IMR-90 (cell line): Measurements from ENCODE around the gene ZNF232. TPM values are rescaled to one million over a fixed set of nuclear protein-coding genes. Genes with fewer than 3 reads are reported as not detected.

Experiments used
- ATAC-seq: fragments of 200-7000 bp; cut with Tn5 transposase; 2 replicates; pipeline ENCODE4 v1.9.1; 2020; ENCODE audit warnings: low read depth, mild to moderate bottlenecking, moderate library complexity
- BruUV-seq: library from RNA; stranded (reverse); fragments of 400-500 nt; replicated peaks from 2 replicates; lab custom pipeline; 2021; lab: Mats Ljungman, UMichigan
- CTCF ChIA-PET: fragments of 300-600 bp; formaldehyde crosslinking; extraction: SDS; loops from one replicate; lab custom pipeline; 2021; ENCODE audit warnings: antibody characterized with exemption; lab: Yijun Ruan, JAX
- POLR2A ChIA-PET: fragments of 300-600 bp; sonication (Branson Sonifier 250); formaldehyde crosslinking; loops from one replicate; lab custom pipeline; 2022; ENCODE audit warnings: antibody characterized with exemption; ENCODE audit not compliant: unreplicated experiment; lab: Charles Lee
- DNase-seq: peaks from one replicate; pipeline ENCODE4 v3.0.0; 2013
- H2AFZ ChIP-seq: replicated peaks from 2 replicates; pipeline ENCODE3; 2013; ENCODE audit warnings: low read length, mild to moderate bottlenecking; ENCODE audit not compliant: poor library complexity
- H2AK5ac ChIP-seq: 2 replicates; pipeline ENCODE4 v1.6.1; 2013; ENCODE audit warnings: low read depth, low read length, inconsistent platforms
- H2AK9ac ChIP-seq: replicated peaks from 2 replicates; pipeline ENCODE3; 2013; ENCODE audit warnings: mild to moderate bottlenecking, low read depth, low read length, moderate library complexity; ENCODE audit not compliant: poor library complexity
- H2BK120ac ChIP-seq: 2 replicates; pipeline ENCODE4 v1.6.1; 2013; ENCODE audit warnings: low read depth, low read length, inconsistent platforms
- H2BK15ac ChIP-seq: 3 replicates; pipeline ENCODE4 v1.6.1; 2013; ENCODE audit warnings: low read depth, low read length, inconsistent platforms
- H2BK20ac ChIP-seq: 2 replicates; pipeline ENCODE4 v1.6.1; 2013; ENCODE audit warnings: low read depth, mild to moderate bottlenecking, inconsistent platforms, low read length, moderate library complexity
- H2BK5ac ChIP-seq: 2 replicates; pipeline ENCODE4 v1.6.1; 2013; ENCODE audit warnings: mild to moderate bottlenecking, low read depth, low read length, inconsistent platforms; ENCODE audit not compliant: poor library complexity, severe bottlenecking
- H3K14ac ChIP-seq: replicated peaks from 2 replicates; pipeline ENCODE4 v1.6.1; 2013; ENCODE audit warnings: low read depth, low read length, inconsistent platforms
- H3K18ac ChIP-seq: 2 replicates; pipeline ENCODE4 v1.6.1; 2013; ENCODE audit warnings: low read depth, low read length, control low read depth
- H3K23ac ChIP-seq: 2 replicates; pipeline ENCODE4 v1.6.1; 2013; ENCODE audit warnings: low read depth, low read length, inconsistent platforms
- H3K27ac ChIP-seq: 2 replicates; pipeline ENCODE4 v1.5.1; 2013; ENCODE audit warnings: mild to moderate bottlenecking, control low read depth, low read length; ENCODE audit not compliant: insufficient read depth
- H3K27me3 ChIP-seq: 2 replicates; pipeline ENCODE4 v1.6.1; 2013; ENCODE audit warnings: low read length; ENCODE audit not compliant: control insufficient read depth, insufficient read depth
- H3K36me3 ChIP-seq: 2 replicates; pipeline ENCODE4 v1.6.1; 2013; ENCODE audit warnings: low read length, mixed read lengths; ENCODE audit not compliant: control insufficient read depth, insufficient read depth
- H3K4ac ChIP-seq: 2 replicates; pipeline ENCODE4 v1.6.1; 2013; ENCODE audit warnings: low read depth, low read length, inconsistent platforms
- H3K4me1 ChIP-seq: 2 replicates; pipeline ENCODE4 v1.6.1; 2013; ENCODE audit warnings: low read length, mixed read lengths; ENCODE audit not compliant: control insufficient read depth, insufficient read depth
- H3K4me2 ChIP-seq: 2 replicates; pipeline ENCODE4 v1.6.1; 2013; ENCODE audit warnings: low read depth, mild to moderate bottlenecking, control low read depth, low read length, moderate library complexity
- H3K4me3 ChIP-seq: 2 replicates; pipeline ENCODE4 v1.5.1; 2013; ENCODE audit warnings: low read depth, mild to moderate bottlenecking, control low read depth, low read length, moderate library complexity; ENCODE audit not compliant: insufficient read depth
- H3K56ac ChIP-seq: 2 replicates; pipeline ENCODE4 v1.6.1; 2013; ENCODE audit warnings: low read length, inconsistent platforms; ENCODE audit not compliant: insufficient read depth; ENCODE audit errors: extremely low read depth
- H3K79me1 ChIP-seq, 2 experiments: 2 replicates each; pipeline ENCODE4 v1.6.1; 2013; ENCODE audit warnings: low read length in 2 of 2, inconsistent platforms in 1 of 2, low read depth in 1 of 2
- H3K9ac ChIP-seq: 2 replicates; pipeline ENCODE4 v1.6.1; 2013; ENCODE audit warnings: low read depth, low read length, control low read depth
- H3K9me1 ChIP-seq: 2 replicates; pipeline ENCODE4 v1.6.1; 2013; ENCODE audit warnings: low read length, inconsistent platforms; ENCODE audit not compliant: insufficient read depth
- H3K9me3 ChIP-seq: 2 replicates; pipeline ENCODE4 v1.6.1; 2013; ENCODE audit warnings: low read length; ENCODE audit not compliant: control insufficient read depth, insufficient read depth
- H4K20me1 ChIP-seq: 2 replicates; pipeline ENCODE4 v1.6.1; 2013; ENCODE audit warnings: low read length, inconsistent platforms; ENCODE audit not compliant: insufficient read depth
- H4K5ac ChIP-seq: 2 replicates; pipeline ENCODE4 v1.6.1; 2013; ENCODE audit warnings: mild to moderate bottlenecking, low read depth, low read length, control low read depth
- H4K8ac ChIP-seq, 2 experiments: 2 replicates each; pipeline ENCODE4 v1.6.1; 2013; ENCODE audit warnings: low read depth in 2 of 2, low read length in 2 of 2, control low read depth in 1 of 2, inconsistent platforms in 1 of 2
- H4K91ac ChIP-seq: 2 replicates; pipeline ENCODE4 v1.6.1; 2013; ENCODE audit warnings: low read depth, low read length, inconsistent platforms; ENCODE audit not compliant: insufficient read depth
- BHLHE40 ChIP-seq: fragments of 150-350 bp; IDR thresholded peaks from 2 replicates; pipeline ENCODE4 v1.6.1; 2016; ENCODE audit warnings: mild to moderate bottlenecking, low read depth, low read length
- CEBPB ChIP-seq: IDR thresholded peaks from 2 replicates; pipeline ENCODE4 v1.6.1; 2012; ENCODE audit warnings: low read depth, low read length, improper control_type of control experiment
- CHD1 ChIP-seq: IDR thresholded peaks from 2 replicates; pipeline ENCODE4 v1.6.1; 2012; ENCODE audit warnings: low read depth, low read length, improper control_type of control experiment
- FOS ChIP-seq: fragments of 150-350 bp; IDR thresholded peaks from 2 replicates; pipeline ENCODE4 v1.6.1; 2016; ENCODE audit warnings: low read depth, low read length
- MAZ ChIP-seq: IDR thresholded peaks from 2 replicates; pipeline ENCODE4 v1.6.1; 2012; ENCODE audit warnings: low read depth, mild to moderate bottlenecking, low read length, improper control_type of control experiment, moderate library complexity, borderline replicate concordance
- NFE2L2 ChIP-seq: fragments of 150-350 bp; IDR thresholded peaks from 2 replicates; pipeline ENCODE4 v1.6.1; 2016; ENCODE audit warnings: low read depth, mild to moderate bottlenecking, low read length
- POLR2A ChIP-seq: IDR thresholded peaks from 2 replicates; pipeline ENCODE4 v1.6.1; 2012; ENCODE audit warnings: mild to moderate bottlenecking, low read depth, low read length
- RAD21 ChIP-seq: IDR thresholded peaks from 2 replicates; pipeline ENCODE4 v1.6.1; 2012; ENCODE audit warnings: low read length, improper control_type of control experiment
- RCOR1 ChIP-seq: IDR thresholded peaks from 2 replicates; pipeline ENCODE4 v1.6.1; 2012; ENCODE audit warnings: mild to moderate bottlenecking, low read length, improper control_type of control experiment; ENCODE audit not compliant: insufficient replicate concordance
- SMC3 ChIP-seq: fragments of 150-350 bp; IDR thresholded peaks from 2 replicates; pipeline ENCODE4 v1.6.1; 2016; ENCODE audit warnings: low read depth, mild to moderate bottlenecking, antibody characterized with exemption, low read length, moderate library complexity
- WGBS, 2 experiments: methylation state at CpG; one replicate each; pipeline versions ENCODE4 v1.1.5 to v1.1.7; 2013; ENCODE audit warnings: missing lambda C conversion rate in 2 of 2; ENCODE audit not compliant: insufficient read length in 1 of 2; ENCODE audit errors: extremely low coverage in 2 of 2; 5-methylcytosine and 5-hydroxymethylcytosine counted together
- dilution Hi-C: fragments of 300-500 bp; cut with HindIII; formaldehyde crosslinking; loops from one replicate; pipeline ENCODE4 v1.14.3; 2018; ENCODE audit warnings: low sequenced_read_pairs; ENCODE audit not compliant: unreplicated experiment
- in situ Hi-C: fragments of 300-500 bp; cut with MboI; formaldehyde crosslinking; loops from 3 replicates; pipeline ENCODE4 v1.14.3; 2019; ENCODE audit warnings: low sequenced_read_pairs, inconsistent platforms, mixed read lengths
- intact Hi-C: fragments of 100-400 bp; cut with micrococcal nuclease; formaldehyde crosslinking; loops from 2 replicates; pipeline ENCODE4 v1.10.0; 2022
- polyA plus RNA-seq, 3 experiments: library from polyadenylated mRNA; depleted of rRNA; stranded (reverse); fragments of >200 nt; gene quantifications; 2 replicates each; pipeline ENCODE4 v1.2.3, GENCODE V29; 2012; ENCODE audit warnings: low replicate concordance in 1 of 3
- total RNA-seq: library from RNA; depleted of rRNA; stranded (reverse); fragments of >200 nt; gene quantifications from 2 replicates; pipeline ENCODE4 v1.2.3, GENCODE V29; 2012
- TF ChIP-seq, protein P1 (sequence below): fragments of 150-350 bp; IDR thresholded peaks from 2 replicates; pipeline ENCODE4 v1.6.1; 2016; ENCODE audit warnings: low read depth, mild to moderate bottlenecking, low read length, moderate library complexity, borderline replicate concordance
- TF ChIP-seq, protein P2 (sequence below): conservative IDR thresholded peaks from 2 replicates; pipeline ENCODE4 v1.5.1; 2012; ENCODE audit warnings: mild to moderate bottlenecking, low read depth, low read length, improper control_type of control experiment

ZNF232 gene
- total and polyA plus RNA-seq, 2 of the 4 experiments (the other 2 are of a cell fraction), result 3.2 to 6.5 TPM

DNA sequence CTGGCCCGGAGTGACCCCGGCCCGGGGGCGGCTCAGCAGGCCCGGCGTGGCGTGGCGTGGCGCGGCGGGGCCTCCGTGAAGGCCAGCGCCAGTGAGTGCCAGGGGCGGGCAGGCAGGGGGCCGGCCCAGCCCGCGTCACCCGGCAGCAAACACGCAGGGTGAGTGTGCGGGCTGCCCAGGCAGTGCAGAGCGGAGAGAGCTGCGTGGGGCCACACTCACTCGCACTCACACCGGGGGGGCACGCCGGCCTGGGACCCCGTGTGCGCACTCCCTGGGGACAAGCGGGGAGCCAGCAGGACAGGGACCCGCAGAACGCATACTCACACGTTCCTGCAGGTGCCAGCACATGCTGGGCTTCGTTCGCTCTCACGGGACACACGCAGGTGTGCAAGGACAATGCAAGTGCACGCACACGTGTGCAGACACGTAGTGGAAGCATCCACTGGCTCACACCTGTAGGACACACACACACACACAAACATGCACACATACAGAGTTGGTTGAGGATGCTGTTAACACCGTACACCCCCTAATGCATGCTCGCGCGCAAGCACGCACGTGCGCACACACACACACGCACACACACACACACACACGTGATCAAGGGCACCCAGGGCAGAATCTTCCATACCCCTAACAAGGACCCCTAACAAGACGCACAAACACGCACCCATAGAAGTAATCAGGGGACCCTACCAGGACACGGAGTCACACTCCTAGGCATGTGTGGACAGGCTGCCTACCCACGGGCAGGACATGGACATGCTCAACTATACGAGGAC lies 11.9 kb upstream of the ZNF232 start:
- Histone ChIP-seq H3K36me3 (no peaks in the 10 kb centered on the region), H2BK5ac (no peak overlapping the region), H3K4me3 (no peak overlapping the region), H2BK120ac (no peak overlapping the region), H3K14ac (no peak overlapping the region), H3K4ac (no peak overlapping the region), H3K56ac (no peak overlapping the region), H2BK15ac (no peak overlapping the region), H3K9ac (no peak overlapping the region), H4K5ac (no peak overlapping the region), H3K23ac (no peak overlapping the region), H3K9me1 (no peaks in the 10 kb centered on the region), H4K8ac (no peak overlapping the region), H3K4me2 (no peak overlapping the region), H2BK20ac (no peak overlapping the region), H4K20me1 (no peaks in the 10 kb centered on the region), H2AK9ac (no peak overlapping the region), H3K27me3 (peaks cover 33% of the 10 kb centered on the region), H3K79me1 (no peaks in the 10 kb centered on the region), H3K4me1 (no peaks in the 10 kb centered on the region), H3K27ac (no peak overlapping the region), H4K91ac (no peak overlapping the region), H3K9me3 (peaks cover 2% of the 10 kb centered on the region; the same call in 1 of the 2 replicates), H2AK5ac (no peak overlapping the region; the same call in 1 of the 2 replicates), H3K18ac (no peak overlapping the region), H2AFZ (peak overlapping the region; percentile 11)
- dilution Hi-C loops, result no loop called here
- ATAC-seq (no peak; the same call in 1 of the 2 replicates), DNase-seq (no peak)
- ChIA-PET POLR2A (no interaction called here), CTCF (no interaction called here)
- no TSS peak for BruUV-seq
- TF ChIP-seq, protein P1, sequence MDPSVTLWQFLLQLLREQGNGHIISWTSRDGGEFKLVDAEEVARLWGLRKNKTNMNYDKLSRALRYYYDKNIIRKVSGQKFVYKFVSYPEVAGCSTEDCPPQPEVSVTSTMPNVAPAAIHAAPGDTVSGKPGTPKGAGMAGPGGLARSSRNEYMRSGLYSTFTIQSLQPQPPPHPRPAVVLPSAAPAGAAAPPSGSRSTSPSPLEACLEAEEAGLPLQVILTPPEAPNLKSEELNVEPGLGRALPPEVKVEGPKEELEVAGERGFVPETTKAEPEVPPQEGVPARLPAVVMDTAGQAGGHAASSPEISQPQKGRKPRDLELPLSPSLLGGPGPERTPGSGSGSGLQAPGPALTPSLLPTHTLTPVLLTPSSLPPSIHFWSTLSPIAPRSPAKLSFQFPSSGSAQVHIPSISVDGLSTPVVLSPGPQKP, result no peak
- no peak for TF ChIP-seq RCOR1
- no peak for TF ChIP-seq RAD21
- TF ChIP-seq, protein P2, sequence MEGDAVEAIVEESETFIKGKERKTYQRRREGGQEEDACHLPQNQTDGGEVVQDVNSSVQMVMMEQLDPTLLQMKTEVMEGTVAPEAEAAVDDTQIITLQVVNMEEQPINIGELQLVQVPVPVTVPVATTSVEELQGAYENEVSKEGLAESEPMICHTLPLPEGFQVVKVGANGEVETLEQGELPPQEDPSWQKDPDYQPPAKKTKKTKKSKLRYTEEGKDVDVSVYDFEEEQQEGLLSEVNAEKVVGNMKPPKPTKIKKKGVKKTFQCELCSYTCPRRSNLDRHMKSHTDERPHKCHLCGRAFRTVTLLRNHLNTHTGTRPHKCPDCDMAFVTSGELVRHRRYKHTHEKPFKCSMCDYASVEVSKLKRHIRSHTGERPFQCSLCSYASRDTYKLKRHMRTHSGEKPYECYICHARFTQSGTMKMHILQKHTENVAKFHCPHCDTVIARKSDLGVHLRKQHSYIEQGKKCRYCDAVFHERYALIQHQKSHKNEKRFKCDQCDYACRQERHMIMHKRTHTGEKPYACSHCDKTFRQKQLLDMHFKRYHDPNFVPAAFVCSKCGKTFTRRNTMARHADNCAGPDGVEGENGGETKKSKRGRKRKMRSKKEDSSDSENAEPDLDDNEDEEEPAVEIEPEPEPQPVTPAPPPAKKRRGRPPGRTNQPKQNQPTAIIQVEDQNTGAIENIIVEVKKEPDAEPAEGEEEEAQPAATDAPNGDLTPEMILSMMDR, result no peak
- TF ChIP-seq MAZ, result no peak
- TF ChIP-seq CHD1, result no peak
- no peak for TF ChIP-seq NFE2L2
- TF ChIP-seq SMC3, result no peak
- no peak for TF ChIP-seq BHLHE40
- no peak for TF ChIP-seq FOS
- no peak for TF ChIP-seq CEBPB
- no peak for TF ChIP-seq POLR2A
- intact Hi-C loops, result no loop called here
- in situ Hi-C loops, result no loop called here
- WGBS, 2 experiments, result 57% methylated on average over 15 of the region's 53 CpGs; no CpG with 5 or more reads in 1 of the 2 experiments
